Nephron (organoid): ENCODE results near the gene ZNF428.

Experiments used
- H3K27ac Mint-ChIP-seq, 3 experiments: 2 replicates each; pipeline ENCODE4 v1.8.0; 2020; ENCODE audit warnings: mixed read lengths in 3 of 3, mild to moderate bottlenecking in 2 of 3, moderate library complexity in 1 of 3
- H3K27me3 Mint-ChIP-seq: 2 replicates; pipeline ENCODE4 v1.8.0; 2021; ENCODE audit warnings: low read depth, mild to moderate bottlenecking, moderate library complexity, mixed read lengths
- H3K36me3 Mint-ChIP-seq: 2 replicates; pipeline ENCODE4 v1.8.0; 2020; ENCODE audit warnings: low read depth, mixed read lengths
- H3K4me1 Mint-ChIP-seq: 2 replicates; pipeline ENCODE4 v1.8.0; 2020; ENCODE audit warnings: mixed read lengths
- H3K4me3 Mint-ChIP-seq, 3 experiments: 2 replicates each; pipeline ENCODE4 v1.8.0; 2020; ENCODE audit warnings: mild to moderate bottlenecking in 3 of 3, mixed read lengths in 3 of 3, moderate library complexity in 2 of 3
- H3K9me3 Mint-ChIP-seq: 2 replicates; pipeline ENCODE4 v1.8.0; 2020; ENCODE audit warnings: mixed read lengths
- TF ChIP-seq, protein P1 (sequence below), 3 experiments: fragments of 200-600 bp; sonication (generic); IDR thresholded peaks; one replicate each; pipeline ENCODE4 v1.5.0; 2021; ENCODE audit warnings: antibody characterized with exemption in 3 of 3; ENCODE audit not compliant: unreplicated experiment in 3 of 3

The ZNF428 gene

DNA sequence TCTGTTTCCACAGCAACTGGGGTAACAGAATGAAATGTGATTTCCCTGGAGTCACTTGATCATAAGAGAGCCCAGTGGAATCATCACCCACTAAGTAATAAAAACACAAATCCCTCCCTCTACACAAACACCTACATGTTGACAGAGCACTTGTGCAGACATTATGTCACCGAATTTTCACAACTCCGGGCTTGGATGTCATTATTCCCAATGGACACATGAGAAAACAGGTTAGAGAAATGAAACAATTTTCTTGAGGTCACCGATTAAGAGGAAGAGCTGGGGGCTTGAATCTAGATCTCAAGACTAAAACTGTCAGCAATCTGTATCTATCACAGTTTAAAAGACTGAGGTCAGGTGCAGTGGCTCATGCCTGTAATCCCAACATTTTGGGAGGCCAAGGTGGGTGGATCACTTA lies 47.2 kb downstream of the ZNF428 start:
- no peaks in the 10 kb centered on the region for H3K9me3 Mint-ChIP-seq
- peak overlapping the region; percentile 28 to 56 (median 47) for H3K4me3 Mint-ChIP-seq
- TF ChIP-seq, protein P1, sequence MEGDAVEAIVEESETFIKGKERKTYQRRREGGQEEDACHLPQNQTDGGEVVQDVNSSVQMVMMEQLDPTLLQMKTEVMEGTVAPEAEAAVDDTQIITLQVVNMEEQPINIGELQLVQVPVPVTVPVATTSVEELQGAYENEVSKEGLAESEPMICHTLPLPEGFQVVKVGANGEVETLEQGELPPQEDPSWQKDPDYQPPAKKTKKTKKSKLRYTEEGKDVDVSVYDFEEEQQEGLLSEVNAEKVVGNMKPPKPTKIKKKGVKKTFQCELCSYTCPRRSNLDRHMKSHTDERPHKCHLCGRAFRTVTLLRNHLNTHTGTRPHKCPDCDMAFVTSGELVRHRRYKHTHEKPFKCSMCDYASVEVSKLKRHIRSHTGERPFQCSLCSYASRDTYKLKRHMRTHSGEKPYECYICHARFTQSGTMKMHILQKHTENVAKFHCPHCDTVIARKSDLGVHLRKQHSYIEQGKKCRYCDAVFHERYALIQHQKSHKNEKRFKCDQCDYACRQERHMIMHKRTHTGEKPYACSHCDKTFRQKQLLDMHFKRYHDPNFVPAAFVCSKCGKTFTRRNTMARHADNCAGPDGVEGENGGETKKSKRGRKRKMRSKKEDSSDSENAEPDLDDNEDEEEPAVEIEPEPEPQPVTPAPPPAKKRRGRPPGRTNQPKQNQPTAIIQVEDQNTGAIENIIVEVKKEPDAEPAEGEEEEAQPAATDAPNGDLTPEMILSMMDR (IDR thresholded peaks at IDR 0.05; ENCODE audit: unreplicated experiment in 3 of 3): no peak
- no peaks in the 10 kb centered on the region for H3K27me3 Mint-ChIP-seq
- peak overlapping the region in 2 of 3 experiments; percentile 8 to 67 for H3K27ac Mint-ChIP-seq
- H3K4me1 Mint-ChIP-seq: peaks cover 32% of the 10 kb centered on the region
- H3K36me3 Mint-ChIP-seq: peaks cover 22% of the 10 kb centered on the region

DNA sequence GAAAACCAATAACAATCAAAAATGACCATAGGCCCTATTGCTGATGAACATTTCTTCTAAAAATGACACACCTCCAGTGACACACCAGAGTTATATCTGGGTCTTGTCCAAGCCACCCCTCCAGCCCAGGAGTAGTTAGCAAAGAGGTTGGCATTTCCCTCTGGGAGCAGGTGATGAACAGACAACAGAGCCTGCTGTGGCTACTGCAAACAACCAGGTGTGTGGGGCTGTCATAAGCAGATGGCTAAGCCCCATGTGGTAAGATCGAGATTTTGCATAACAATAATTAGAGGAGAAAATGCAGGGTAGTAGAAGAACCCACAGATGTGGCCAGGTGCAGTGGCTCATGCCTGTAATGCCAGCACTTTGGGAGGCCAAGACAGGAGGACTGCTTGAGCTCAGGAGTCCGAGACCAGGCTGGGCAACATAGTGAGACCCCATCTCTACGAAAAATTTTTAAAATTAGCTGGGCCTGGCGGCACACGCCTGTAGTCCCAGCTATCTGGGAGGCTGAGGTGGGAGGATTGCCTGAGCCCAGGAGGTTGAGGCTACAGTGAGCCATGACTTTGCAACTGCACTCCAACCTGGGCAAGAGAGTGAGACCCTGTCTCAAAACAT lies 49.1 kb downstream of the ZNF428 start:
- no peaks in the 10 kb centered on the region for H3K9me3 Mint-ChIP-seq
- H3K27ac Mint-ChIP-seq: no peak overlapping the region

DNA sequence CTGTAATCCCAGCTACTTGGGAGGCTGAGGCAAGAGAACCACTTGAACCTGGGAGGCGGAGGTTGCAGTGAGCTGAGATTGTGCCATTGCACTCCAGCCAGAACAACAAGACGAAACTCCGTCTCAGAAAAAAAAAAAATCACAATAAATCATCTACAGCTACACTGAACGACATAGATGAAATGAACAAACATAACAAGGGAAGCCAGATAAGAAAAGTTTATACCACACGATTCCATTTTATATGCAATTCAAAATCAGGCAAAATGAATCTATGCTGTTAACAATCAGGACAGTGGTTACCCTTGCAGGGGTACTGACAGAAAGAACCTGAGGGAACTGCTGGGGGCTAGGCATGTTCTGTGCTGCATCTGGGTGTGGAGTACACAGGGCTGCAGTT lies 49.8 kb downstream of the ZNF428 start:
- H3K27me3 Mint-ChIP-seq: no peaks in the 10 kb centered on the region
- peaks cover 17% of the 10 kb centered on the region for H3K4me1 Mint-ChIP-seq
- peaks cover 29% of the 10 kb centered on the region for H3K36me3 Mint-ChIP-seq
- TF ChIP-seq, protein P1 (IDR thresholded peaks at IDR 0.05; ENCODE audit: unreplicated experiment in 3 of 3): no peak
- no peaks in the 10 kb centered on the region for H3K9me3 Mint-ChIP-seq
- no peak overlapping the region for H3K4me3 Mint-ChIP-seq
- no peak overlapping the region for H3K27ac Mint-ChIP-seq

More for the DNA sequence above, 49.1 kb downstream of the ZNF428 start:
- TF ChIP-seq, protein P1 (IDR thresholded peaks at IDR 0.05; ENCODE audit: unreplicated experiment in 3 of 3): no peak
- Mint-ChIP-seq H3K4me3 (no peak overlapping the region), H3K36me3 (peaks cover 27% of the 10 kb centered on the region), H3K27me3 (no peaks in the 10 kb centered on the region), H3K4me1 (peaks cover 18% of the 10 kb centered on the region)

DNA sequence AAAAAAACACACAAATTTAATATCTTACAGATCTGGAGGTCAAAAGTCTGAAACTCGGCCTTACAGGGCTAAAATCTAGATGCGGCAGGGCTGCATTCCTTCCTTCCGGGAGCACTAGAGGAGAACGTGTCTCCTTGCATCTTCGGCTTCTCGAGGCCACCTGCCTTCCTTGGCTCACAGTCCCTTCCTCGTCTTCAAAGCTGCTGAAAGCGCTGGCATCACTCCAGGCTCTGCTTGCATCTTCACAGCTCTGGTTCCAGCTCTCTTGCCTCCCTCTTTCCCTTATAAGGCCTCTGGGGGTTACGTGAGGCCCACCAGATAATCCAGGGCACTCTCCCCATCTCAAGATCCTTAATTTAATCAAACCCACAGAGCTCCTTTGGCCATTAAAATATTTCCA lies 54.6 kb downstream of the ZNF428 start:
- Mint-ChIP-seq H3K27ac (no peak overlapping the region), H3K27me3 (no peaks in the 10 kb centered on the region), H3K4me1 (peaks cover 5% of the 10 kb centered on the region), H3K36me3 (peaks cover 37% of the 10 kb centered on the region), H3K4me3 (no peak overlapping the region), H3K9me3 (no peaks in the 10 kb centered on the region)
- TF ChIP-seq, protein P1 (IDR thresholded peaks at IDR 0.05; ENCODE audit: unreplicated experiment in 3 of 3): no peak

DNA sequence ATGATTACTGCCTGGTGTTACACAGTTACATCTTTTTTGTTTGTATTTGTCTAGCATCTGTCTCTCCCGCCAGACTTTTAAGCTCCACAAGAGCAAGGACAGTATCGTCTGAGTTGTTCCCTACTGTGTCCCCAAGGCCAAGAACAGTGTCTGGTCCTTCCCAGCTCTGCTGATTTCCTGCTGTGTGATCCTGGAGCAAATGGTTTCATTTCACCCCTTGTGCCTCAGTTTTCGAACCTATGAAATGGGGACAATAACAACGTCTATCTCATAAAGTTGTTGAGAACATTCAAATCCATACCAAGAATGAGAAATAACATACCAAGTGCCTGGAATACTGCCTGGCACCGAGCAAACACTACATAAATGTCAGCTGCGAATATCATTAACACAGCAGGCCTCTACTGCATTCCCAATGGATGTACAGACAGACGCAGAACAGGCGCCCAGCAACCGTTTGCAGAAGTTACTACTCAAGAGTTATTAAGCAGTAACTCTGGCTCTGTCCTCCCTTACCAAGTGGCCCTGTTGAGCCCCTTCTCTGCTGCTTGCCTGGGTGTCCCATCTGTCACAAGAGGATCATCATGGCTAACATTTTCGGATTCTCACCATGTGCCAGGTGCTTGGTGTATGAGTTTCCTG lies 55.5 kb downstream of the ZNF428 start:
- peaks cover 41% of the 10 kb centered on the region for H3K36me3 Mint-ChIP-seq
- H3K27me3 Mint-ChIP-seq: no peaks in the 10 kb centered on the region
- H3K27ac Mint-ChIP-seq: no peak overlapping the region
- H3K4me3 Mint-ChIP-seq: no peak overlapping the region
- no peaks in the 10 kb centered on the region for H3K9me3 Mint-ChIP-seq
- peaks cover 5% of the 10 kb centered on the region for H3K4me1 Mint-ChIP-seq
- TF ChIP-seq, protein P1 (IDR thresholded peaks at IDR 0.05; ENCODE audit: unreplicated experiment in 3 of 3): no peak
